DMS153 (cell line): ENCODE data around the gene EPB41L4A.

ENCODE experiments used
- DNase-seq: peaks from one replicate; lab custom pipeline; 2025; lab: John Stamatoyannopoulos, UW

EPB41L4A gene

GRCh38 chr5:112156211-112156610, 262.9 kb downstream of the EPB41L4A start:
- DNase-seq, result no peak

GRCh38 chr5:112154940-112155686, 264.0 kb downstream of the EPB41L4A start:
- no peak for DNase-seq

GRCh38 chr5:112149727-112150126, 269.4 kb downstream of the EPB41L4A start:
- no peak for DNase-seq

- no peak for DNase-seq
These were observed 272.5 kb downstream of the EPB41L4A start for GRCh38 chr5:112146323-112147226.

- DNase-seq, result no peak
These were observed 275.4 kb downstream of the EPB41L4A start for GRCh38 chr5:112143690-112144089.

- DNase-seq, result no peak
These were observed 276.3 kb downstream of the EPB41L4A start for GRCh38 chr5:112142769-112143270.

DNA sequence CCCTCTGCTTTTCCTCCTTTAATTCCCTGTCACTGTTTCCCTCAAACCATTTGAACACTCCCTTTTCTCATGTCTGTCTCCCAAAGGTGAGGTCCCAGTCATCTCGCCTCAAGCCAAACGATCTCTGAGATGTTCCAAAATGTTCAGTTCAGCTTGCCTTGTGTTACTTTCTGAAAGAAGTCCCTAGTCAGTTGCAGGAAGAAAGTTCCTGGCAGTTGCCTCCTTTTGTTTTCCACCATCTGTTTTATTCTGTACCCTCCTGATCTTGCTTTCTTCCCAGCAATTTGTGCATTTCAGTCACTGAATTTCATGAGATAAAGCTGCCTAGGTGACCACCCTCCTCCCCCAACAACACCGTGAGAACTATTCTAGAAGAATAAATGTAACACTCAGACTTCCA, 277.5 kb downstream of the EPB41L4A start:
- DNase-seq, result no peak

DNA sequence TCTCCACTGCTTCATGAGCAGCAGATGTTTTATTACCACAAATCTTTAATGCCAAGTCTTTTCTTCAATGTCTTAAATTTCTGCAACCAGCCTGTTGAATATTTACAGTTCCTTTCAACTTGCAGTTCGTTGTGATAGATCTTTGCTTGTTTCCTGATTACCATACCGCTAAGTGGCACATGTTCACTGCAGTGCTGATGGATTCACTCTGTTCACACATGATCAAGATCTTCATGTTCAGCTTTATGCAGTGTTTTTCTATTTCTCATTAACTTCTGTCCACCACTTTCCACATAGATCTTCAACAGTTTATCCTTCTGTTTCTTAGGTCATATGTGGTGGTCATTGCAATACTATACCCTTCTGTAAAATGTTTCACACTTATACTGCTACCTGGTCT, 280.6 kb downstream of the EPB41L4A start:
- DNase-seq, result no peak

GRCh38 chr5:112136773-112137172, 282.3 kb downstream of the EPB41L4A start:
- DNase-seq, result no peak

DNA sequence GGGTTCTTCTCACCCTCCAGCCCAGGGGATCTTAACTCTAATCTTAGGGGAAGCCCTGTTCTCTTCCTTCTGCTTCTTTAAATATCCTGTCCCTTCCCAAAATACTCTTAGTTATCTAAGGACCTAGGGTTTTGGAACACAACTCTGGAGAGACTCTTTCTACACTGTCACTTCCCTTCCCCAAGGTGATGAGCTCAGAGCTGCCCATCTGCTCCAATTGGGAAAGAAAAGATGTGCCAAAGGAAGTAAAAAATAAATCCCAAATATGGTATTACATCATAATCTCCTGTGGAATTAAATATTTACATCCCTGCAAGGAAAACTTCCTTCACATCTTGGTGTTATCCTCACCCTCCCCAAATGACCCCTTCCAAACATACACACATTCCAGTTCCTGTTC, 291.2 kb downstream of the EPB41L4A start:
- no peak for DNase-seq

DNA sequence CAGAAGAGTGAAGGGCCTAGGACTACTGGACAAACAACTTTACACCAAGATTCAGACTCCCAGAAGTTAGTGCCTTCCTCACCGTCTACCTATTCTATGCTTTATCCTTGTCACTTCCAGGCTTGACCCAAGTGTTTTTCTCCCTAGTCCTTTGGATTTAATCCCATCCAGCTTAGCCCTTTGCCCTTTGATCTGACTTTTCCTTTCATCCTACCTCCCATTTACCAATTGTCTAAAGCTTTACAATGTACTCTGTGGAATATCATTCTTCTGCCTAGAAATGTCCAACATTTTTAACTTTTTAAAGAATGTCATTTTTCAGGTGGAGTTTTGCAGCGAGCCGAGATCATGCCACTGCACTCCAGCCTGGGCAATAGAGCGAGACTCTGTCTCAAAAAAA, 292.1 kb downstream of the EPB41L4A start:
- DNase-seq, result no peak

- no peak for DNase-seq
These were observed 293.2 kb downstream of the EPB41L4A start for GRCh38 chr5:112125903-112126302.

DNA sequence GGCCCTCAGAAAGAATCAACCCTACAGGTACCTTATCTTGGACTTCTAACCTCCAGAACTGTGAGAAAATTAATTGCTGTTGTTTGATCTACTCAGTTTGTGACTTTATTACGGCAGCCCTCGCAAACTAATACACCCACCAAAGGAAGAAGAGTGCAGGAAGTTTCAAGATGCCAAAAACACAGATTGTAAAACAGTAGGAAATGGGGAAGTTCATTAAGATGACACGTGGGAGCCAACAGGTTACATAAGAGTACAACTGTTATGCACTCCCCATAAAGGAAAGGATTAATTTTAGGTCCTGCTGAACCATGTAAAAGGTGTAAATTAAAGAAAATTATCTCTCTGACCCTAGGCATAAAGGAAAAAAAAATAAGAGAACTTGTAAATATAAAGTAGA, 294.3 kb downstream of the EPB41L4A start:
- no peak for DNase-seq

- no peak for DNase-seq
These were observed 296.0 kb downstream of the EPB41L4A start for GRCh38 chr5:112123086-112123485.

- DNase-seq, result no peak
These were observed 296.7 kb downstream of the EPB41L4A start for GRCh38 chr5:112122353-112122752.

- no peak for DNase-seq
These were observed 297.8 kb downstream of the EPB41L4A start for GRCh38 chr5:112121258-112121657.

DNA sequence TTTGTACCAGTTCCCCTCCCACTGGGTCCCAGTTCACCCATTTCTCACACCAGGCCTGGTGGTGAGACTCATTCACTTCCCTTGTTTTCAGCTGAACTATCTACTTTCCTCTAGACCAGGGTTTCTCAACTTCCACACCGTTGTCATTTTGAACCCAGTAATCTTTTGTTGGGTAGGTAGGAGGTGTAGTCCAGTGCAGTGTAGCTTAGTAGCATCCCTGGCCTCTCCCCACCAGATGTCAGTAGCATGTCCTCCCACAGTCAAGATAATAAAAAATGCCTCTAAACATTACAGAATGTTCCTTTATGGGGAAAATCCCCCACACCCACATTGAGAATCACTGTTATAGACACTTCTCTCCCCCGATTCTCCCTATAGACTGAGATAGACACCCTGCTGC, 299.1 kb downstream of the EPB41L4A start:
- no peak for DNase-seq

DNA sequence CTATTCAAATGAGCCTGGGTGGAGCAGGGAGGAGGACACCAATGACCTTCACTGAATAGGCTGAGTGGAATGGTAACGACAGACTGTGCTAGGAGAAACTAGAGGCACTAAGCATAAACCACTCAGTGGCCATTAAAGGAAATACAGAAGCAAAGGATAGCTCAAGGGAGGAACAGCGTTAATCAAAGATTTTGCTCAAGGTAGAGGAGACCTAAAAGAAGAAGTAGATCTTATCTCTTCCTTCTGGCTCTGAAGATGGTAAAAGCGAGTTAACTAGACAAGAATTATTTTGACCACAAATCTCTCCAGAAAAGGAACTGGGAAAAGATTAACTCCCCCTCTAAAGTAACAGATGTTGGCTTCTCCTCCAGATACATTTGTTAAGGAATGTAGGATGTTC, 299.6 kb downstream of the EPB41L4A start:
- no peak for DNase-seq

GRCh38 chr5:112117551-112117950, 301.5 kb downstream of the EPB41L4A start:
- DNase-seq, result no peak

DNA sequence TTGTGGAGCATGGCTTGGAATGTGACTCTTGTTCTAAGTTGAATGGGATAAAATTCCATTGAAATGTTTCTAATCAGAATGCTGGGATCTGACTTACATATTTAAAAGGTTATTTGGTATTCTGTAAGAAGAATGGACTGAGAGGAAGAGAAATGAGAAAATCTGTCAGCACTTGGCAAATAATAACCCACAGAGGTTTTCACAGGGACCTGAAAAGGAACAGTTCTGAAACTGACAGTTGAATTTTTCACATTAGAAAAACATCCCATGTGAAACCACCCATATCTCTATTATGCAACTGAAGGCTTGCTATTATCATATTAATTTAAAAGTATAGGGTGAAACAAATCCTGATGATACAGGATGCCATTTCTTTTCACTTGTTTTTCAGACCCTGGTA, 302.7 kb downstream of the EPB41L4A start:
- DNase-seq, result no peak

DNA sequence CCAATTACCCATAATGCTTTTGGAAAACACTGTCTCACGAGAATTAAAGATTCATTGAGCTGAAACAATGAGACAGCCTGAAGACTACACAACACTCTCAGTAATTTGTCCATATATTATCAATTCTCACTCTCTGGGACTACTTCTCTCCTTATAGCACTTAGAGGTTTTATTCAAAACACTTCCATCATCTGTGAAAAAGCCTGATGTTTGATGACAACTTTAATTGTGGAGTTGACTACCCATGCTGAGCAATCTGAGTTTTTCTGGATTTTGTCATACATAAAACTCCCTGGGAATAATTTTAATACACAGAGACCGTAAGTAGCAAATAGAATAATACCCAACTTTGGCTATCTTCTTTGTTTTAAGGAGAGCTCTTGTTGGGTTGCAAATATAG, 305.5 kb downstream of the EPB41L4A start:
- no peak for DNase-seq
